Common myeloid progenitor, CD34-positive (primary cell): ENCODE results near the gene ATP8A1.

Source experiments
- CTCF ChIA-PET: fragments of 350-600 bp; sonication (Branson Sonifier 250); formaldehyde crosslinking; loops from one replicate; lab custom pipeline; 2021; ENCODE audit warnings: antibody characterized with exemption; lab: Charles Lee
- POLR2A ChIA-PET: fragments of 350-600 bp; sonication (Branson Sonifier 250); formaldehyde crosslinking; loops from one replicate; lab custom pipeline; 2021; ENCODE audit warnings: antibody characterized with exemption; lab: Charles Lee
- DNase-seq, 3 donors: peaks; one replicate each; pipeline versions ENCODE4 v3.0.0 to v3.0.0-alpha.2; 2013
- H3K27ac ChIP-seq, 2 experiments: 1 replicate in 1 of 2; 2 replicates in 1 of 2; pipeline ENCODE4 v1.7.0; 2013; ENCODE audit warnings: inconsistent platforms in 2 of 2, low read length in 2 of 2, mild to moderate bottlenecking in 2 of 2, low read depth in 1 of 2, moderate library complexity in 1 of 2; ENCODE audit not compliant: severe bottlenecking in 2 of 2, insufficient read depth in 1 of 2, poor library complexity in 1 of 2
- H3K27me3 ChIP-seq, 5 experiments: replicated peaks in 2 of 5; 1 replicate in 3 of 5; 2 replicates in 2 of 5; pipeline versions ENCODE4 v1.6.1 to v1.7.0; 2013; ENCODE audit warnings: low read length in 4 of 5, mild to moderate bottlenecking in 2 of 5, moderate library complexity in 2 of 5, inconsistent platforms in 1 of 5; ENCODE audit not compliant: insufficient read depth in 5 of 5, control insufficient read depth in 4 of 5
- H3K36me3 ChIP-seq, 4 experiments: 1 replicate in 2 of 4; 2 replicates in 2 of 4; pipeline versions ENCODE4 v1.6.1 to v1.7.0; 2013; ENCODE audit warnings: low read length in 3 of 4, control low read depth in 1 of 4, mild to moderate bottlenecking in 1 of 4; ENCODE audit not compliant: control insufficient read depth in 4 of 4, insufficient read depth in 4 of 4
- H3K4me1 ChIP-seq, 4 experiments: 1 replicate in 3 of 4; 2 replicates in 1 of 4; pipeline versions ENCODE4 v1.6.1 to v1.7.1; 2013; ENCODE audit warnings: low read length in 3 of 4, mild to moderate bottlenecking in 3 of 4, control low read depth in 1 of 4, inconsistent platforms in 1 of 4, moderate library complexity in 1 of 4; ENCODE audit not compliant: control insufficient read depth in 4 of 4, insufficient read depth in 4 of 4; ENCODE audit errors: control extremely low read depth in 1 of 4
- H3K4me3 ChIP-seq, 7 experiments: 1 replicate in 4 of 7; 2 replicates in 3 of 7; pipeline versions ENCODE4 v1.5.1 to v1.7.0; 2013; ENCODE audit warnings: mild to moderate bottlenecking in 7 of 7, low read length in 6 of 7, moderate library complexity in 6 of 7, inconsistent platforms in 2 of 7, low read depth in 2 of 7, control low read depth in 1 of 7; ENCODE audit not compliant: insufficient read depth in 4 of 7, control insufficient read depth in 1 of 7; ENCODE audit errors: extremely low read depth in 1 of 7
- H3K9me3 ChIP-seq, 5 experiments: 1 replicate in 4 of 5; 2 replicates in 1 of 5; pipeline versions ENCODE4 v1.6.1 to v1.7.1; 2013; ENCODE audit warnings: low read length in 4 of 5, mild to moderate bottlenecking in 2 of 5, inconsistent platforms in 1 of 5, low read depth in 1 of 5, moderate library complexity in 1 of 5; ENCODE audit not compliant: control insufficient read depth in 4 of 5, insufficient read depth in 2 of 5; ENCODE audit errors: control extremely low read depth in 1 of 5
- WGBS: methylation state at CpG from one replicate; pipeline ENCODE4 v1.1.5; 2013; ENCODE audit not compliant: insufficient coverage; 5-methylcytosine and 5-hydroxymethylcytosine counted together

ATP8A1 gene

DNA sequence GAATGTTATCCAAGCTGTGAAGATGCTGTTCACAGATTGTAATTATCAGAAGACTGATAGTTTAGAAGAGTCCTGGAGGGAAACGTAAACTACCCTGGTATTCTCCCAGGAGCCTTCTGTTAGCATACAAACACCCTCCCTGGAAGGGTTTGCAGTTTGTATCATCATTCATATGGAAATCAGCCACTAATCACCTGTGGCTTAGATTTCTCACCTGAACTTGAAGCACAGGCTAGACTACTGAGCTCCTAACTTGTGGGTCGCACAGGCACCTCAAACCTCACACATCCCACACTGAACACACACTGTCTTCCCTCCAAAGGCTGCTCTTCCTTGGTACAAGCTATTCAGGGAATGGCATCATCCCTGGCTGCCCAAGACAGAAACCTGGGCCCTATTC lies 228.9 kb downstream of the ATP8A1 start:
- CTCF ChIA-PET: no interaction called here
- H3K9me3 ChIP-seq: no peaks in the 10 kb centered on the region
- H3K4me1 ChIP-seq: no peaks in the 10 kb centered on the region
- peaks cover 3 to 13% (median 9%) of the 10 kb centered on the region in 4 experiments for H3K36me3 ChIP-seq
- DNase-seq: no peak
- 100% methylated on average over 1 of the region's 2 CpGs for WGBS
- H3K4me3 ChIP-seq: no peak overlapping the region
- H3K27me3 ChIP-seq: no peaks in the 10 kb centered on the region
- H3K27ac ChIP-seq: no peak overlapping the region
- POLR2A ChIA-PET: no interaction called here

DNA sequence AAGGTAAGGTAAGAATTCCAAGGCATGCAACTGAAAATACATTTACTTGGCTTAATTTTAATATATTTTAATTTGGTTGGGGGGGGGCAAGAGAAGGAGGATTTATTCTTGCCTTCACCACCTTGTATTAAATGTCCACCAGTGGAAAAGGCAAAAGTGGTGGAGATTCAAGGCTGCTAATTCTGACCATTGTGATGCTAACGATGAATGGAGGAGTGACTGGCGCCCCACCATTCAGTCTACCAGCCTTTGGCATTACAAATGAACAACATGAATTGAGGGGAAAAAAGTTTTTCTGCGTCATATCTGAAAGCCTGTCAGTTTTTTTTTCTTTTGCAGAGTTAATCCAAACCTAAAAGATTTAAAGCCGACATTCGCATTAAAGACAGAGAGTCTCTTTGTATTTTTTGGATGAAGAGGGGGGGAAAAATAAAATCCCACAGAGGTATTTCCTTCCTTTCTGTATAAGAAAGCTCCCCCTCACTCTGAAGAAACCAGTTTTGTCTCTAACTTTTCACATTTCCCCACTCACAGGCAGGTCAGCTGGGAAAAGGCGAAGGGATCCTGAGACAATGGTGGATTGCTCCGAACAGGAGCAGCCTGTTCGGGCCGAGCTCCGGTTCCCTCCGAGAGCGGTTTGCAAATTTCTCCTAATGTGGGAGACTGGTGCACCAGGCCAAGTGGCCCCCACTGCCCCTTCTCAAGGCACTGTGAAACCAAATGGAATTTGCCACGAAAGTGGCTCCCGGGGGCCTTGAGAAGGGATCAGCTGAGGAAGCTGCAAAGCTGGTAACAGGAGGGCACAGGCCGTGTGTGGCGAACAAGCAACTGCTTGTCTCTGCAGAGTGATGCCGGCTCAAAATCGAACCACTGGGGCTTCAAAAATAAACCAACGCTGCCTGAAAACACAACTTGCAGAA lies 231.5 kb downstream of the ATP8A1 start:
- CTCF ChIA-PET: no interaction called here

DNA sequence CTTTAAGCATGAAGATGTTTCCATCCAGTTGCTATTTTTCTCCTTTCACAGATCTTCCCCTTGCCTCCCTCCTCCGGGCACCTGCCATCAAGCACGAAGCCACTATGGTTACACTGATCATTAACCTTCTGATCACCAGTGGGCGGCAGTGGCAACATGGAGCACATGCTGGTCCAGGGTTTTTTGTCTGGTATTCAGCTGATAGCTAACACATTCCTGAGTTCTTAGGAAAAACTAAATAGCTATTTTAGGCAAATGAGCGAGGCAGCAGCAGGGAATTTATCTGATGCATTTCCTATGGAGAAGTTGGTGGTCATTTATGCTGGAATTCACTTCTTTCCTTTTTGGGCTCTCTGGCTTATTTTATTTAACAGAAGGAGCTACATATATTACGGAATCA lies 236.8 kb downstream of the ATP8A1 start:
- Histone ChIP-seq H3K9me3 (no peaks in the 10 kb centered on the region), H3K36me3 (peaks cover 9 to 30% (median 14%) of the 10 kb centered on the region in 4 experiments), H3K4me1 (peaks cover 0 to 3% (median 0%) of the 10 kb centered on the region in 4 experiments), H3K4me3 (no peak overlapping the region), H3K27ac (no peak overlapping the region), H3K27me3 (no peaks in the 10 kb centered on the region)
- ChIA-PET POLR2A (no interaction called here), CTCF (no interaction called here)
- DNase-seq: no peak
- 100% methylated on average over 3 of the region's 5 CpGs for WGBS

More for the DNA sequence above, 231.5 kb downstream of the ATP8A1 start:
- Histone ChIP-seq H3K36me3 (peaks cover 11 to 21% (median 13%) of the 10 kb centered on the region in 4 experiments), H3K4me3 (no peak overlapping the region), H3K9me3 (no peaks in the 10 kb centered on the region), H3K27ac (no peak overlapping the region), H3K4me1 (no peaks in the 10 kb centered on the region), H3K27me3 (no peaks in the 10 kb centered on the region)
- 99% methylated on average over 14 of the region's 19 CpGs for WGBS
- DNase-seq: no peak
- POLR2A ChIA-PET: no interaction called here

DNA sequence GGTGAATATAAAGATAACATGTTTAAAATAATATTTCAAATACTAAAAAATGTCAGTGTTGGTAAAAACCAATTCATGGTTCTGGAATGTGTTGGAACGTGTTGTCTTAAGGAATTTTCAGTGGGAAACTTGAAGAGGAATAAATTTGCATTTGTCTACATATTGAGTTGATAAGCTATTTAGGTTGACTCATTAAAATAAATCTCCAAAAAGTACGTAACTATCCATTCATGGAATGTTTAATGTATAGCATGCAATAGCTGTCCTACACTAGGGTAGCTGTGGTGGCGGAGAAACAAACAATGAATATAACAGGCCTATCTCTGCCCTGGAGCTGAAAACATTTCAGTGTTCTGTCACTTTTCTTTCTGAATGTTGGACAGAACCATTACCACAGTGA lies 239.4 kb downstream of the ATP8A1 start:
- Histone ChIP-seq H3K27ac (no peak overlapping the region), H3K36me3 (peaks cover 18 to 36% (median 22%) of the 10 kb centered on the region in 4 experiments), H3K27me3 (no peaks in the 10 kb centered on the region), H3K4me3 (no peak overlapping the region), H3K4me1 (peaks cover 0 to 3% (median 0%) of the 10 kb centered on the region in 4 experiments), H3K9me3 (no peaks in the 10 kb centered on the region)
- CTCF ChIA-PET: no interaction called here
- WGBS: 100% methylated on average over 1 of the region's 3 CpGs
- no peak for DNase-seq
- POLR2A ChIA-PET: no interaction called here

DNA sequence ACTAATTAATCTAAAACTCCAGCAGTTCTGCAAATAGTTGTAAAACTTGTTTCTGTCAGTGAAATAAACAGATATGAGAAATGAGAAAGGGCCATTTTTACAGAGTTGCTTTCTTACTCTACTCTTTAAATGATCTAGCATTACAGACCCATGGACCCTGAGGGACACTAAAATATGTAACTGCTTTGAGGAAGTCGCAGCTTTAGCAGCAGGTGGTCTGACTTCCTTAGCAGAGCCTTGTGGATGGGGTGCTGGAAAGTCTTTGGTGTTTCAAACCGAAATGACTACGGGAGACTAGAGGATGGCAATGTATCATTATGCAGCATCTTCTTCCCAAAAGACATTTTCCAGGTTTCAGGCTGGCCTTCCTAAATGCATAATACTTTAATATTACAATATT lies 240.9 kb downstream of the ATP8A1 start:
- peaks cover 12 to 35% (median 19%) of the 10 kb centered on the region in 4 experiments for H3K36me3 ChIP-seq
- H3K27ac ChIP-seq: no peak overlapping the region
- H3K27me3 ChIP-seq: no peaks in the 10 kb centered on the region
- ChIA-PET POLR2A (no interaction called here), CTCF (no interaction called here)
- no CpG with 5 or more reads among the region's 3 CpGs for WGBS
- no peaks in the 10 kb centered on the region for H3K9me3 ChIP-seq
- DNase-seq: peak in 2 of 3 donors; percentile 19 to 29
- no peak overlapping the region for H3K4me3 ChIP-seq
- peaks cover 0 to 3% (median 0%) of the 10 kb centered on the region in 4 experiments for H3K4me1 ChIP-seq

DNA sequence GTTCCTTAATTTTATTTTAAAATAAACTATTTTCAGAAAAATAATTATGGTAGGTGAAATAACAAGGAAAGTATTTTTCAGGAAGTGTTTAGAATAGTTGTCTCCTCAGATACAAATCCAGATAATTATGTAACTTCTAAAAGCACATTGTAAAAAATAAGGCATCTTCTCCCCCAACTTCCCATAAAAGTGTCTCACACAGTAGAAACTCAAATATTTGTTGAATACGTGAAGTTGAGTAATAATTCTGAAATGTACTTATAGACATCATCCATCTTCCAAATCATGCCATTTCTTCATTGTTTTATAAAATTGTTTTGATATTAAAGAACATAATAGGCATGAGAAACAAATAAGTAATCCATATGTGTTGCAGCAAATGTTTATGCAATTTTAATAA lies 241.6 kb downstream of the ATP8A1 start:
- DNase-seq: no peak
- WGBS: no CpG with 5 or more reads among the region's 1 CpG
- CTCF ChIA-PET: no interaction called here
- no peak overlapping the region for H3K27ac ChIP-seq
- no peaks in the 10 kb centered on the region for H3K27me3 ChIP-seq
- peaks cover 0 to 3% (median 0%) of the 10 kb centered on the region in 4 experiments for H3K4me1 ChIP-seq
- no peaks in the 10 kb centered on the region for H3K9me3 ChIP-seq
- POLR2A ChIA-PET: no interaction called here
- H3K4me3 ChIP-seq: no peak overlapping the region
- H3K36me3 ChIP-seq: peaks cover 12 to 34% (median 19%) of the 10 kb centered on the region in 4 experiments

DNA sequence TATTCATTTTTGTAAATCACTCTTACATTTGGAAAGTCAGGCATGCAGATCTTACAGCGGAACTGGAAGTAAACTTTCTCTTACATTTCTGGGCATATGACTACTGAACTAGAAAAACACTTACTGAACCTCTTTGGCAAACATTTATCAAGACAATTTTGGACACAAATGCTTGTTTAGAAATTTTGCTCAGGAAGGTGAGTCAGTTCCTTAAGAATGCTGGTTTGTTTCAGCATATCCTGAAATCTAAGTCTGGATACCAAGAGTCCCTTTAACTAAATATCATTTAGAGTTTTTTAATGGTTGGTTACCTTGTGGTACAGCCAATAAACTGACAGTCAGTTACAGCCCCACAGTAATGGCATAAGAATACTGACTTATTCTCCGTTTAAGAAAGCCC lies 244.7 kb downstream of the ATP8A1 start:
- 100% methylated on average over 1 of the region's 2 CpGs for WGBS
- Histone ChIP-seq H3K27me3 (no peaks in the 10 kb centered on the region), H3K9me3 (no peaks in the 10 kb centered on the region), H3K36me3 (peaks cover 9 to 23% (median 17%) of the 10 kb centered on the region in 4 experiments), H3K4me3 (no peak overlapping the region), H3K27ac (no peak overlapping the region), H3K4me1 (peaks cover 0 to 3% (median 0%) of the 10 kb centered on the region in 4 experiments)
- no peak for DNase-seq
- CTCF ChIA-PET: no interaction called here
- POLR2A ChIA-PET: no interaction called here
